Activated CD4-positive, alpha-beta T cell treated with anti-CD3 and anti-CD28 coated beads, Interleukin-2, amount 50 U/mL, for 24 hours (primary cell): ENCODE measurements around the gene HYLS1.

Experiments used
- DNase-seq, 2 donors: peaks; one replicate each; pipeline ENCODE4 v3.0.0-alpha.2; 2020; ENCODE audit warnings: low read depth in 1 of 2, low spot score in 1 of 2

Gene HYLS1

GRCh38 chr11:125948278-125949051 is 61.0 kb downstream of the HYLS1 start:
- DNase-seq: no peak

GRCh38 chr11:125949271-125950177 is 62.1 kb downstream of the HYLS1 start:
- DNase-seq: no peak

GRCh38 chr11:125950178-125950490 is 62.7 kb downstream of the HYLS1 start:
- no peak for DNase-seq
